Hepatocyte (in vitro differentiated cells): ENCODE results near the gene DIAPH1.

ENCODE experiments used
- EZH2 ChIP-seq: fragments of 200-600 bp; sonication (generic); IDR thresholded peaks from 2 replicates; pipeline ENCODE4 v1.6.1; 2016; ENCODE audit warnings: antibody characterized with exemption, mild to moderate bottlenecking, borderline replicate concordance
- TF ChIP-seq, protein P1 (sequence below): fragments of 200-600 bp; sonication (generic); IDR thresholded peaks from 2 replicates; pipeline ENCODE4 v1.5.1; 2016; ENCODE audit warnings: antibody characterized with exemption, mild to moderate bottlenecking; ENCODE audit not compliant: poor library complexity

DNA sequence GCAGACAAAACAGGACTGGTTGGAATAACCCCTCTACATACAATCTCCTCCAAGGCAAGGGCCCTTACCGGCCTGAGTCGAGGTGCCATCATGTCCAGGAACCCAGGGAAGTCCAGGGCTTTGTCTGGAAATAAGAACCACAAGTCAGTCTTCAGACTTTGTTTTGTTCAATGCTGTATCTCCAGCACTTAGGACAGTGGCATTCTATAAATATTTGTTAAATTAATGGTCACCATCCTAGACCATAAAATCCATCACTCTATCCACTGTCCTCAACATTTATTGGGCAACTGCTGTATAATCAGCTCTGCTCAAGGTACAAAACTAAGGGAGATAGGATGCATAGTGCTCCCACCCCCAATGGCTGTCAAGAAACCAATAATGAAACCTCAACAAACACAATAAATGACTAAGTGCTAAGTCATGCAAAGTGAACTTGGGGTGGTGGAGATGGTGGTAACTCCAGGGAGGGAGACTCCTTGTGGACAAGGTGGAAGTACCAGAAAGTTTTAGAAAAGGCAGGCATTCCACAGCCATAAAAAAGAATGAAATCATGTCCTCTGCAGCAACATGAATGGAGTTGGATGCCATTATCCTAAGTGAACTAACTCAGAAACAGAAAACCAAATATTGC lies 23.0 kb upstream of the DIAPH1 start:
- TF ChIP-seq, protein P1, sequence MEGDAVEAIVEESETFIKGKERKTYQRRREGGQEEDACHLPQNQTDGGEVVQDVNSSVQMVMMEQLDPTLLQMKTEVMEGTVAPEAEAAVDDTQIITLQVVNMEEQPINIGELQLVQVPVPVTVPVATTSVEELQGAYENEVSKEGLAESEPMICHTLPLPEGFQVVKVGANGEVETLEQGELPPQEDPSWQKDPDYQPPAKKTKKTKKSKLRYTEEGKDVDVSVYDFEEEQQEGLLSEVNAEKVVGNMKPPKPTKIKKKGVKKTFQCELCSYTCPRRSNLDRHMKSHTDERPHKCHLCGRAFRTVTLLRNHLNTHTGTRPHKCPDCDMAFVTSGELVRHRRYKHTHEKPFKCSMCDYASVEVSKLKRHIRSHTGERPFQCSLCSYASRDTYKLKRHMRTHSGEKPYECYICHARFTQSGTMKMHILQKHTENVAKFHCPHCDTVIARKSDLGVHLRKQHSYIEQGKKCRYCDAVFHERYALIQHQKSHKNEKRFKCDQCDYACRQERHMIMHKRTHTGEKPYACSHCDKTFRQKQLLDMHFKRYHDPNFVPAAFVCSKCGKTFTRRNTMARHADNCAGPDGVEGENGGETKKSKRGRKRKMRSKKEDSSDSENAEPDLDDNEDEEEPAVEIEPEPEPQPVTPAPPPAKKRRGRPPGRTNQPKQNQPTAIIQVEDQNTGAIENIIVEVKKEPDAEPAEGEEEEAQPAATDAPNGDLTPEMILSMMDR, result peak; percentile 36
- TF ChIP-seq EZH2, result no peak
